ENCODE results near the gene LSS.
"Not testable (repeated sequence)": the region's sequence is repeated elsewhere in the genome, so short reads cannot be mapped to it uniquely, and the experiment has no call there.

Gene LSS

GRCh38 chr21:46234436-46234950 lies 5.9 kb upstream of the LSS start:
- no peaks in the 10 kb centered on the region for H3K27me3 Mint-ChIP-seq
- no peak overlapping the region for H3K27ac Mint-ChIP-seq
- H3K36me3 Mint-ChIP-seq = peaks cover 64% of the 10 kb centered on the region
- no peak overlapping the region for H3K4me3 Mint-ChIP-seq
- H3K9me3 Mint-ChIP-seq = no peaks in the 10 kb centered on the region
- DNase-seq = no peak
- CTCF ChIA-PET = no interaction called here
- peaks cover 34% of the 10 kb centered on the region for H3K4me1 Mint-ChIP-seq

DNA sequence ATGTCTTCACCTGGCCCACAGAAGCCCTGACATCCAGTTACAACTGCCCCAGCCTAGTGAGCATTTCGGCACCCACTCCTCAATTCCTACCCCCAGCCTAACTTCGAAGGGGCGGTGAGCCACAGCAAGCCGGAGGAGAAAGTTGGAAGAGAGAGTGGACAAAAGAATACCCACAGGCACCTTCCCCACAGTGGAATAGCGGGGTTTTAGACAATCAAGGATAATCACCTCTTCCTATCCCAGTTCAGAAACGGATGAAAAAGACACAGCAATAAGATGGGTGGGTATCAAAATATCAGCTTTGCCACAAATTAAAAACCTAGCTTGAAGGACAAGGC lies 1.3 kb upstream of the LSS start:
- Mint-ChIP-seq H3K4me3 (peak overlapping the region; percentile 89), H3K27ac (no peak overlapping the region), H3K27me3 (peaks cover 4% of the 10 kb centered on the region), H3K36me3 (peaks cover 61% of the 10 kb centered on the region), H3K4me1 (peaks cover 64% of the 10 kb centered on the region), H3K9me3 (no peaks in the 10 kb centered on the region)
- CTCF ChIA-PET = interaction anchor here (0.6 to 2.2 kb wide), 3 partner anchors 14 to 86 kb away, joined by 4 to 6 read pairs (median 4); no protein-coding TSS in a partner anchor
- DNase-seq = no peak

DNA sequence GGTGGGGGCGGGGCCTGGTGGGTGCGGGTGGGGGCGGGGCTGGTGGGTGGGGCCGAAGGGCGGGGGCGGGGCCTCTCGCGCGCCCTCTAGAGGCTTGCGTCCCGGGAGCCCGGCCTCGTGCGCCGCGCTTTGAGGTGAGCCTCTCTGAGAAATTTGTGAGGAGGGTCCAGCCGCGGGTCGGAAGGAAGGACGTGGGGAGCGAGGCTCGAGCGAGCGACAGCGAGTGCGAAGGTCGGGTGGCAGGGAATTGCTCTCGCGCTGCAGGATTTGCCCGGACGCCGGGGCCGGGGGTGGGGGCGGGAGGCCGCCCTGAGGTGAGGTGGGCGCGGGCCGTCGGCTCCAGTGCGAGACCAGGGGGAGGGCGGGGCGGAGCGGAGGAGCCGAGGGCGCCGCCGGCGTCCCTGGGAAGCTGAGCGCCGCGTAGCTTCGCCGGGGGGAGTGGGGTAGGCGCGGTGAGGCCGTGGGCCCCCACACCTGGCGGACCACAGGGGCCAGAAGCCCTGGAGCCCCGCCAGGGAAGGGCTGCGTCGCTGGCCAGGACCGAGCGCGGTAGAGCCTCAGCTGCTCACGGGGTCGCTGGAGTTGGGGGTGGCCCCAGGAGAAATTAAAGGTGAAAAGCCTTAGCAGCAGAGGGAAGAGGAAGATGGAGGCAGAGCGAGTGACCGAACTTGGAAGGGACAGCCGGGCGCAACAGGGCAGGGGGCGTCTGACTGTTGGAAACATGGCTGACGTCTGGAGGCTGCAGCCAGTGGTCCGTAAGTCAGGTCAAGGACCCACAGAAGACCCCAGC lies 754 bp upstream of the LSS start:
- CTCF ChIA-PET = interaction anchor here (0.6 to 1.4 kb wide), 2 partner anchors 14 to 38 kb away, joined by 4 read pairs; no protein-coding TSS in a partner anchor
- H3K4me1 Mint-ChIP-seq = peaks cover 61% of the 10 kb centered on the region
- peak overlapping the region; percentile 93 for H3K27ac Mint-ChIP-seq
- H3K36me3 Mint-ChIP-seq = peaks cover 56% of the 10 kb centered on the region
- no peaks in the 10 kb centered on the region for H3K9me3 Mint-ChIP-seq
- H3K4me3 Mint-ChIP-seq = peak overlapping the region; percentile 89
- H3K27me3 Mint-ChIP-seq = peaks cover 4% of the 10 kb centered on the region
- no peak for DNase-seq

- H3K9me3 Mint-ChIP-seq = no peaks in the 10 kb centered on the region
- no peak for DNase-seq
- H3K27ac Mint-ChIP-seq = peak overlapping the region; percentile 80
- H3K4me3 Mint-ChIP-seq = peak overlapping the region; percentile 86
- peaks cover 4% of the 10 kb centered on the region for H3K27me3 Mint-ChIP-seq
- peaks cover 51% of the 10 kb centered on the region for H3K4me1 Mint-ChIP-seq
- H3K36me3 Mint-ChIP-seq = peaks cover 50% of the 10 kb centered on the region
- CTCF ChIA-PET = interaction anchor here (0.5 to 1.6 kb wide), 4 partner anchors 29 to 138 kb away, joined by 3 to 6 read pairs (median 3); no protein-coding TSS in a partner anchor
These were observed 696 bp downstream of the LSS start for GRCh38 chr21:46227811-46228344.

DNA sequence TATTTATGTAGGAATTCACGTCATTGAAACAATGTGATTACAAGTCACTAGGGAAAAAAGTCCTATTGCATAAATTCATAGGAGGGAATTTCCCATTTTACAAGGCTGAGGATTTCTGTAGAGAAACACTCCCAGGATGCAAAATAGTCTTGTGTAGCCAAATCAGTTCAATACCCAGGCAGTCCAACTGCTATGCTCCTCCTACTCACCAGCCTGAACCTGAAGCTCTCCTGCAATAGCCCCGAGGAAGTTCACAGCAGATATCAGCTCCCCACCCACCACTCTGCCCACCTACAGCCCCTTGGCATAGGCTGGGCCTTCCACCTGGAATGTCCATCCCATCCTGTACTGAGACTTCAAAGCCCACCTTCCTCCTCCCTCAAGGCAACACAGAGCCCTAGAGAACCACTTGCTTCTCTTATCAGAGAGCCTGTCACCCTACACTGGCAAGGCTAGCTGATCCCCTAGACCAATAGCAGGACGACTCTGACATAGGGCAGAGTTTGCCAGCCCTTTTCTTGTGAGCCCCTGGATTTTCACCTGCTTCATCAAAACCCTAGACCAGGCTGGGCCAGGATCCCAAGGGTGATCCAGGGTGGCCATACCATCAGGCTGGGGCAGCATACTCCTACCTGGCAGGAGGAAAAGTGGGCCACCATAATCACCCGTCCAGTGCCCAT lies 1.5 kb downstream of the LSS start:
- H3K27ac Mint-ChIP-seq = peak overlapping the region; percentile 80
- H3K36me3 Mint-ChIP-seq = peaks cover 44% of the 10 kb centered on the region
- H3K27me3 Mint-ChIP-seq = peaks cover 4% of the 10 kb centered on the region
- no peak for DNase-seq
- CTCF ChIA-PET = interaction anchor here (0.5 to 1.6 kb wide), 3 partner anchors 29 to 98 kb away, joined by 3 to 6 read pairs (median 3); no protein-coding TSS in a partner anchor
- H3K9me3 Mint-ChIP-seq = no peaks in the 10 kb centered on the region
- peak overlapping the region; percentile 86 for H3K4me3 Mint-ChIP-seq
- H3K4me1 Mint-ChIP-seq = peaks cover 51% of the 10 kb centered on the region

DNA sequence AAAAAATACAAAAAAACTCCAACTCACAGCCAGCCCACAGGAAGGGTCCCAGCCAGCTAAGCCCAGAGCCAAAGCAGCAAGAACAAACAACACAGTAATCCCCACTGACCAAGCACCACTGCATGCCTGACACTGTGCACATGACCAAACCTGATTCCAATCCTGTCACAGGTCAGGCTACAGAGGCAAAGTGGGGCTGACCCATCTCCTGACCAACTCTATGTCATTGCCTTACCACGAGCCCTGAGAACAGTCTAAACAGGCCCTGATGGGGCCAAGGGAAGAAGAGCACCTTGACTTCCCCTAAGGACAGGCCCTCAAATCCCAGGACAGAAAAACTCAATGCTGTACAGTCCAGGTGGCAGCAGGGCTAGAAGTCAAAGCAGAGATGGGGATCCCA lies 2.4 kb downstream of the LSS start:
- Mint-ChIP-seq H3K4me1 (peaks cover 44% of the 10 kb centered on the region), H3K9me3 (no peaks in the 10 kb centered on the region), H3K27ac (no peak overlapping the region), H3K36me3 (peaks cover 37% of the 10 kb centered on the region), H3K27me3 (peaks cover 4% of the 10 kb centered on the region), H3K4me3 (no peak overlapping the region)
- CTCF ChIA-PET = no interaction called here
- no peak for DNase-seq

DNA sequence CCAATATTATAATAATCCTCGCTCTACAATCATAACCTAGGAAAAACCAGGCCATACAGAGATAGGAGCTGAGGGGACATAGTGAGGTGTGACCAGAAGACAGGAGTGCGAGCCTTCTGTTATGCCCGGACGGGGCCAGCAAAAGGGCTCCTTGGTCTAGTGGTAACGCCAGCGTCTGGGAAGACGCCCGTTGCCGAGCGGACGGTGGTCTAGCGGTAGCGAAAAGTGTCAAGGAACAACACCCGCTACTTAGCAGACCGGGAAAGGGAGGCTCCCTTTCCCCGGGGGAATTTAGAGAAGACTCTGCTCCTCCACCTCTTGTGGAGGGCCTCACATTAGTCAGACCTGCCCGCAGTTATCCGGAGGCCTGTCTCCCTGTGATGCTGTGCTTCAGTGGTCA lies 4.9 kb downstream of the LSS start:
- H3K4me3 Mint-ChIP-seq, H3K27me3 Mint-ChIP-seq, CTCF ChIA-PET, H3K9me3 Mint-ChIP-seq, DNase-seq, H3K27ac Mint-ChIP-seq: not testable (repeated sequence)
- Mint-ChIP-seq H3K36me3 (peaks cover 43% of the 10 kb centered on the region), H3K4me1 (peaks cover 27% of the 10 kb centered on the region)

DNA sequence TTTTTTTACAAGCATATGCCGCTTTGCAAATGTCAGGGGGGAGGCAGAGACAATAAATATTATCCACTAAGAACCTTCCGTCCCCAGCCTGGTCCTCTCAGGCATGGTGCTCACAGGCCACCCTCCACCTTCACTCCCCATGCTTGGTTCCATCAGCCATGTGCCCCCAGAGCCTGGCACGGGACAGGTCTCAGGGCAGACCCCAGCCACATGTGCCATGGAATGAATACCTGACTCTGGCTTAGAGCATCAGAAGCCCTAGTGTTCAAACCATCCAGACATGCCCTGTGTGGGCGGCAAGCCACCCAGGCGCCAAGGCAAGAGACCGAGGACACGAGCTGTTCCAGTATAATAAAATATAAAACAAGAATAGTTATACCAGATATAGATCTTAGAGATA lies 5.4 kb downstream of the LSS start:
- Mint-ChIP-seq H3K9me3 (no peaks in the 10 kb centered on the region), H3K27me3 (no peaks in the 10 kb centered on the region), H3K36me3 (peaks cover 43% of the 10 kb centered on the region), H3K4me1 (peaks cover 27% of the 10 kb centered on the region), H3K4me3 (no peak overlapping the region), H3K27ac (no peak overlapping the region)
- CTCF ChIA-PET = no interaction called here
- DNase-seq = no peak

GRCh38 chr21:46222436-46223116 lies 6.0 kb downstream of the LSS start:
- H3K4me3 Mint-ChIP-seq = no peak overlapping the region
- H3K27me3 Mint-ChIP-seq = no peaks in the 10 kb centered on the region
- H3K9me3 Mint-ChIP-seq = no peaks in the 10 kb centered on the region
- no peak for DNase-seq
- H3K36me3 Mint-ChIP-seq = peaks cover 41% of the 10 kb centered on the region
- no peak overlapping the region for H3K27ac Mint-ChIP-seq
- peaks cover 22% of the 10 kb centered on the region for H3K4me1 Mint-ChIP-seq
- CTCF ChIA-PET = no interaction called here

- DNase-seq = no peak
- peaks cover 34% of the 10 kb centered on the region for H3K36me3 Mint-ChIP-seq
- H3K27me3 Mint-ChIP-seq = no peaks in the 10 kb centered on the region
- H3K4me3 Mint-ChIP-seq = no peak overlapping the region
- H3K27ac Mint-ChIP-seq = no peak overlapping the region
- H3K9me3 Mint-ChIP-seq = no peaks in the 10 kb centered on the region
- CTCF ChIA-PET = interaction anchor here (0.7 kb wide), 1 partner anchor 74 kb away, joined by 3 read pairs; no protein-coding TSS in a partner anchor
- H3K4me1 Mint-ChIP-seq = peaks cover 15% of the 10 kb centered on the region
These were observed 6.7 kb downstream of the LSS start for GRCh38 chr21:46221664-46222435.

DNA sequence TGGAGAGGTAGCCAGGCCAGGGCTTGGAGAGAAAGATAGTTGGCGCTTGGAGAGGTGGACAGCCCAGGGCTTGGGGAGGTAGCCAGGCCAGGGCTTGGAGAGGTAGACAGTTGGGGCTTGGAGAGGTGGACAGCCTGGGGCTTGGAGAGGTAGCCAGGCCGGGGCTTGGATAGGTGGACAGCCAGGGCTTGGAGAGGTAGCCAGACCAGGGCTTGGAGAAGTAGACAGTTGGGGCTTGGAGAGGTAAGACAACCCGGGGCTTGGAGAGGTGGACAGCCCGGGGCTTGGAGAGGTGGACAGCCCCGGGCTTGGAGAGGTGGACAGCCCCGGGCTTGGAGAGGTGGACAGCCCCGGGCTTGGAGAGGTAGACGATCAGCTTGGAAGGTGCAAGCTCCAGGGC lies 7.7 kb downstream of the LSS start:
- H3K4me1 Mint-ChIP-seq = peaks cover 7% of the 10 kb centered on the region
- H3K27me3 Mint-ChIP-seq = no peaks in the 10 kb centered on the region
- H3K4me3 Mint-ChIP-seq = no peak overlapping the region
- DNase-seq = no peak
- H3K9me3 Mint-ChIP-seq = no peaks in the 10 kb centered on the region
- peaks cover 29% of the 10 kb centered on the region for H3K36me3 Mint-ChIP-seq
- no peak overlapping the region for H3K27ac Mint-ChIP-seq
- CTCF ChIA-PET = no interaction called here

DNA sequence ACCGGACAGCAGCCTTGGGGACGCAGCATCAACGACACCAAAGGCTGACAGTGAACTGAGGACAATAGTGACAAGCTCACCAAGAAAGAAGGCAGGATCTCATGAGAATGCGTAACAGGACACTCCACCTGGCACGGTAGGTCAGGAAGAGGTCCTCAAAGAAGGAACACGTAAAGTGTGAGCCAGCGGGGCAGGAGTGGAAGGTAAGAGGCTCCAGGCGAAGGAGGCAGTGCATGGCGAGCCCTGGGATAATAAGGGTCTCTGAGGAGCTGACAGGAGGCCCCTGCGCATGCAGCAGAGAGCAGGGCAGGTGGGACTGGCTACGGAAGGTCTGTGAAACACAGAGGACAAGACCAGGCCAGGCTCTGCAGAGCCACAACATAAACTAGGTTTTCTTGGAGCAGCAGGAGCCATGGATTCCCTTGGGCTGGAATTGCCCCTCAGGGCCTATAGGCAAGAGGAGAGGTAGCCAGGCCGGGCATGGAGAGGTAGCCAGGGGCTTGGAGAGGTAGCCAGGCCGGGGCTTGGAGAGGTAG lies 8.2 kb downstream of the LSS start:
- H3K9me3 Mint-ChIP-seq = no peaks in the 10 kb centered on the region
- peaks cover 2% of the 10 kb centered on the region for H3K4me1 Mint-ChIP-seq
- CTCF ChIA-PET = no interaction called here
- no peak overlapping the region for H3K27ac Mint-ChIP-seq
- no peaks in the 10 kb centered on the region for H3K27me3 Mint-ChIP-seq
- H3K36me3 Mint-ChIP-seq = peaks cover 24% of the 10 kb centered on the region
- DNase-seq = no peak
- H3K4me3 Mint-ChIP-seq = no peak overlapping the region

GRCh38 chr21:46219591-46220239 lies 8.9 kb downstream of the LSS start:
- peaks cover 24% of the 10 kb centered on the region for H3K36me3 Mint-ChIP-seq
- no peak overlapping the region for H3K4me3 Mint-ChIP-seq
- no peak for DNase-seq
- H3K4me1 Mint-ChIP-seq = peaks cover 2% of the 10 kb centered on the region
- CTCF ChIA-PET = no interaction called here
- no peaks in the 10 kb centered on the region for H3K27me3 Mint-ChIP-seq
- H3K27ac Mint-ChIP-seq = no peak overlapping the region
- no peaks in the 10 kb centered on the region for H3K9me3 Mint-ChIP-seq
